RKO (cell line): ENCODE data around the gene TMEM163.

Source experiments
- DNase-seq: peaks from one replicate; pipeline ENCODE4 v3.0.0-alpha.2; 2016; ENCODE audit warnings: low spot score

The TMEM163 gene

GRCh38 chr2:134457765-134458472, 260.9 kb downstream of the TMEM163 start:
- DNase-seq: no peak

DNA sequence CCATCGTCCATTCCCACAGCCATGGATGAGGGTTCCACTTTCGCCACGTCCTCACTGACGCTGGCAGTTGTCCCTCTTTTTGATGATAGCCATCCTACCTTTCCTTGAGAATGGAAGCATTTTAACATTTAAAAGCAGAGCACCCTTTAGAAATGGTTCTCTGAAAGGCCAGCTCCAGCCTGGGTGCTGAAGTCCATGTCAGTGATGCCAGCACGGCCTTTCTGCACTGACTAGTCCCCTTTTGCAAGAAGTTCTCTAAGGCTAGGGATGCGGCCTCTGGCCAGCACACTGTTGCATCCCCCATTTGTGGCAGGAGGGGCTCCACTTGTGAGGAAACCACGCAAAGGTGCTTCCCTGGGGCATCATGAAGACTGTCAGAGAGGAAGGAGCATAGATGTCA, 261.4 kb downstream of the TMEM163 start:
- no peak for DNase-seq

- DNase-seq: no peak
Measured at GRCh38 chr2:134455426-134455825, 263.4 kb downstream of the TMEM163 start.

GRCh38 chr2:134454931-134455330, 263.9 kb downstream of the TMEM163 start:
- DNase-seq: no peak

DNA sequence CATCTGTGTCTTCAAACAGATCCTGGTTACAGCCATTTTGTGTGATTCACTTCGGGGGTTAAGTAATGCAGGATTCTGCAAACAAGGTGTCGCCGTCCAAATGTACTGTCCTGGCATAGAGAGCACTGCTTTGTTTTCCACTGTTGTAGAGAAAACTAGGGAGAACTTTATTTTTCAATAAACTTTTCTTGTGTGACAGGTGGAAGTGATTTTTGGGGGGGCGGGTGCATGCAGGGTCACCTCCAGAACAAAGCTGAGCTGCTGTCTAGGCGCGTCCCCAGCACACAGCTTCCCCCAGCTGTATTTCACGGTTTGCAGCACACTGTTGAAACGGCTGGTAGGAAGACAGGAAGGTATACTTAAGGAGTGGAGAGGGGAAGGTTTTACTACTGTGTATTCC, 264.4 kb downstream of the TMEM163 start:
- DNase-seq: no peak

- DNase-seq: no peak
Measured at GRCh38 chr2:134453973-134454372, 264.8 kb downstream of the TMEM163 start.

DNA sequence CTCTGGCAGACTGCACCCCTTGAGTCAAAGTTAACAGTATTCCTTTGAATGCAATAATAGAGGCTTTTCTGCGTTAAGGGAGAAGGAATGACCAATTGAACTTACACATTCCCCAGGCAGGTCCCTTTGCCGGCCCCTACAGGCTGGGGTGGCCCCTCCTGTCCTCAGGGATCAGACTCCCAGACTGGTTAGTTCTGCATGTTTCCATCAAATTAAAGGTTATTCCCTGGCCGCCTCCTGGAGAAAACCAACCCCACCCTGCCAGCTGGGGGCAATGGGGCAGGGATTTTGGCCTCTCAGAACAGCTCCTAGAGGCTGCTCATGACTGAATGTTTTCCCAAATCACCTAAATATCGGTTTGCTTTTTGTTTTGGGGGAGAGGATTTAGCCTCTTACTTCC, 265.3 kb downstream of the TMEM163 start:
- DNase-seq: no peak

GRCh38 chr2:134452042-134452733, 266.6 kb downstream of the TMEM163 start:
- DNase-seq: no peak

DNA sequence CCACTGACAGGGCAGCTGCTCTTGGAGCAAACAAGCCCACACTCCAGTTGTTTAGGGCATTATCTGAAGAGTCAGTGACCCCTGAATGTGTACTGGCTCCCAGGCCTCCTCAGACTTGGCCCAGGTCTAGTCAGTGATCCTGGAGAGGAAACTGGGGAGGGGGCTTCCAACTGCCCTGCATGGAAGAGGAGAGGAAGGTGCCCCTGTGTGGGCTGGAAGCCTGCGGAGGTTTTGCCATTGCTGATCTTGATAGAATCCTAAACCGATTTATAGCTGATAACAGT, 267.5 kb downstream of the TMEM163 start:
- no peak for DNase-seq

DNA sequence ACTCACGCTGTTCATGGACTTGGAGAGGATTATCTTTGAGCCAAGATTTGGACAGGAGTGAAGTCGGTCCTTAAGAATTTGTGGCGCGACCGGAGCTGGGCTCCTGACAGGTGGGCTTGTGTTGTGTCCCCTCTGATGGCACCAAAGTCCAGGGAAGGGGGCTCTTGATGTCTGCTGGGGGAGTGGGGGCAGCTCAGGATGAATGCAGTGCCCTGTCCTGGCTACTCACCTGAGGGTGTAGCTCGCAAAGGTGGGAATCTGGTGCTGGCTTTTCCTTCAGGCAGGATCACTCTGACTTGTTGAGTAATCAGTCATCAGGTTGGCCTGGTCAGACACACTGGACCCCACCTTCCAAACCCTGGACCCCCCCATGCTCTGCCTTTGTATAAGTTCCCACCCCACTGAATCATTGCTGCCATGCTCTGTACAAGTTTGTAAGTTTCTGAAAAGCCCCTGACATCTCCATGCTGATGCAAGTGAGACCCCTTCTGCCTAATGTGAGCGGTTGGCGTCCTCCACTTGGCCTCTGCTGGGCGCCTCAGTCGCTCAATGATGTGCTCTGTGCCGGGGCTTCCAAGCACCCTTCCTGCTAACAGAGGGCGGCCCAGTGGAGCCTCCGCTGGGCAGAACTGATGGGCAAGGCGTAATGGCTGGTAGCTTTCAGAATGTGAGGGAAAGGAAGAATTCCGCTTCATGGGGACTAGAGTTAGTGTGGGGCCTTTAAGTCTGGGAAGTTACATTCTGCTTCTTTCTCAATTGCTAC, 268.9 kb downstream of the TMEM163 start:
- DNase-seq: no peak

DNA sequence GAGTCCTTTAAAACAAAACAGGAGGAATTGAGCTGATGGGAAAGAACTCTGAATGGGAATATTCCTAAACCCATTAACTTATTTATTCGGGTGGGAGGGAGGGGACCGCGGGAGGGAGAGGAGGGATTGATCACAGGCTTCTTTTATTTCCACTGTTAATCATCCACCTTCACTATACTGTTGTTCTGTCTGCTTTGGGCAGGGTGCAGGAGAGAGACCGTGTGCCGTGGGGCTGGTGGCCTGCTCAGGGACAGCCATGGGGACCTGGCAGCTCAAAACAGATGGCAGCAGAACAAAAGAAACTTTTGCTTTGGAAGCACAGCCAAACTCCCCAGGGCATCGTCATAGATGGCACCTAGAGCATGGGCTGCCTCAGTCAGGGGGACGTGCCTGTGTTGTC, 269.6 kb downstream of the TMEM163 start:
- no peak for DNase-seq

DNA sequence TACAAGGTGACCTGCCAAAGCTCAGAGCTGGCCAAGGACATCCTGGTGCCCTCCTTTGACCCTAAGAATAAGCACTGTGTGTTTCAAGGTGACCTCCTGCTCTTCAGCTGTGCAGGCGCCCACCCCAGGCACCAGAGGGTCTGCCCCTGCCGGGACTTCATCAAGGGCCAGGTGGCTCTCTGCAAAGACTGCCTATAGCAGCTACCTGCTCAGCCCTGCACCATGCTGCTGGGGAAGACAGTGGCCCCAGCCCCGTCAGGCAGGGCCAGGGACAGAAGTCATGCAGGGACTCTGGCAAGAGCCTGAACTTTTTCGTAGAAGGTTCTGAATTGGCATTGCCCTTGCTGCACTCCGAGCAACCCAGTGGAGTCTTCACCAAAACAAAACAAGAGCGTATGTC, 270.1 kb downstream of the TMEM163 start:
- DNase-seq: no peak

DNA sequence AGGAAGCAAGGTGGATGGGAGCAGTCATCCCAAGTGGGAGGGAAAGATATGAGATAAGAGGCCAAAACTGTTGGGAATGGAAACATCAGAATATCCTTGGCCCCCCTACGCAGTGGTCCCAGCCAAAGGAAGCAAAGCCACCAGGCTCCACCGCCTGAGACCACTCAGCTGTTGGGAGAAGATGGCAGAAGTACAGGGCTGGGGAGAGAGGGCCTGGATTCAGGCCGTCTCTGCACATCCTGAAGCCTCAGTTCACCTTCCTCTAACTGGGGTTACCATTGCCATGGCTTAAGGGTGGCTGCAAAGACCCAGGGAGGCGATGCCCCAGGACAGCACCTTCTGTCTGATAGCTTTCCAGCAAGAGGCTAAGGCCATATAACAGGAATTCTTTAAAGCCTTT, 271.1 kb downstream of the TMEM163 start:
- no peak for DNase-seq

DNA sequence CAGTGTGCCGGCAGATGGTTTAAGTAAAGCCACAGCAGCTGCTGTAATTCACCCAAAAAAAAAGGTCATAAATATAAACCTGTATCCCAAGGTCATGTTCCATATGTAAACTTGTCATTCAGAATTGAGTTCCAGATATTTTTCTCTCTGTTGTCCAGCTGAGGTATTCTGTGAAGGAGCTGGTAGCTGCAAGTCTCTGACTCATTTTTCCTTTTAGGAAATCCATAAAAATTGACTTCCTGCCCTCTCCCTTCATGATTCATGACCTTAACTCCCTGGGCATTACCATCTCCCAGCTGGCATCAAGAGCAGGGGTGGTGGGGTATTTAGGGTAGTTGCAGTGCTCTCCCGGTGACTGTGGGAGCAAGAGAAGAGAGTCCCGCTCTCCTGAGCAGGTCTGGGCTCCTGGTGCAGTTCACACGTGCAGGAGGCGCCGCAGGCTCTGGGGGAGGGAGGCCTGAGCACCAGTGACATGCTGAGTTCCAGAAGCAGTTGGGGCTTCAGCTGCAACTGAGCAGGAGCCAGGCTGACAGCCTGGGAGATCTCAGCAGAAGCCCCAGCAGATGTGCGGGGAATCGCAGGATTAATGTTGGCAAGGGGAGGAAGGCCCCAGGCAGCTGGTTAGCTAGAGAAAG, 272.3 kb downstream of the TMEM163 start:
- DNase-seq: peak; percentile 22

DNA sequence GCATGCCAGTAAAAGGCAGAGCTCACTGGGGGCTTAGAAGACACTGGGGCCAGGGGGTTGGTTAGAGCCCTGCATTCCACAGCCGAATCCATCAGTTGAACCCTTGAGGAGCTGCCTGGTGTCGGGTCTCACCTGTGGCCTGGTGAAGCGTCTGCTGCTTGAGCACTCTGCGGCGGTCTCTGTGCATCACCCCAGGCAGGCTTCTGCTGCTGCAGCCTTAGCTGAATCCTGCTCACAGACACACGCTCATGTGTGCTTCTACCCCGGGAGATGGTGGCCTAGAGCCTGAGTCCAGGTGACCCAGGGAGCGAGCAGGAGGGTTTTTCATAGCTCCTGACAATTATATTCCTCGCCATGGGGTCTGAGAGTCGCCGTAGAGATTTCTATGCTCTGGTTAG, 272.8 kb downstream of the TMEM163 start:
- DNase-seq: no peak

DNA sequence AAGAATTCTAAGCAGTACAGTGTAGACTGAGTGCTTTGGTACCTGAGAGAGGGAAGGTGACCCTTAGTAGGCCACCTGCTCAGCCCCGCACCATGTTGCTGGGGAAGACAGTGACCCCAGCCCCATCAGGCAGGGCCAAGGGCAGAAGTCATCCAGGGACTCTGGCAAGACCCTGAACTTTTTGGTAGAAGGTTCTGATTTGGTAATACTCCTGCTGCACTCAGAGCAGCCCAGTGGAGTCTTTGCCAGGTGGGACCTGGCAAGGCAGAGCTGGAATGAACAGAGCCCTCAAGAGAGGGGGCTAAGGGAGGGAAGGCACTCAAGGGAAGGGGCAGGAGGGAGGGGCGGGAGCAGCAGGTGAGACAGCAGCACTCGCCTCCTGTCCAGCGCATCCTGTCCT, 273.7 kb downstream of the TMEM163 start:
- no peak for DNase-seq

- no peak for DNase-seq
Measured at GRCh38 chr2:134443814-134444480, 274.9 kb downstream of the TMEM163 start.

DNA sequence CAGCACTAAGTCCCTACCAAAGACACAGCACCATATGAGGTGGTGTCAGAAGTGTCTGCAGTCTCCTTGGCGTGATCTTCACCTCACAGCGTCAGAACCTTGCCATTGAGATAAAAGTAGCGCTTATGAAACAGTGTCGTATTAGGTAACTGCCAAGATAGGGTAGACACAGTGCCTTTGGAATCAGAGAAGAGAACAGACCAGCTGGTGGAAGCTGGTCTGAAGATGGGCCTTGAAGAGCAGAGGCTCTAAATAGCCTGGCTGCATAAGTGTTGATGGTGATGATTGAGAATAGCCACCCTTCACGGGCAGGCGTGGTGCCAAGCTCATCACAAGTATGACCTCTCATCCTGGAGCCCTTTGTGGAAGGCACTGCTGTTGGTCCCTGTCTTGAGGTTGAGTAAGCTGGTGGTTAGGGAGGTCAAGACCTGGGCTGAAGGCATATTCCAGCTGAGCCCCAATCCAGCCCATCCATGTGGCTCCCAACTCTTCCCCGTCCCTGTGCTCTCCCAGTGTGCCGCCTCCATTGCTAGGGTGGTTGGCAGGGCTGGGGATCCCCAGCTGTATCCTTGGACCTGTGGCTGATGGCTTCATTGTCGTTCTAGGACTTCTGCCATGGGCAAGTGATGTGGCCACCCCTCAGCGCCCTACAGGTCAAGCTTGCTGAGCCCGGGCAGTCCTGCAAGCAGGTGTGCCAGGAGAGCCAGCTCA, 277.5 kb downstream of the TMEM163 start:
- no peak for DNase-seq

- no peak for DNase-seq
Measured at GRCh38 chr2:134440336-134440909, 278.4 kb downstream of the TMEM163 start.

DNA sequence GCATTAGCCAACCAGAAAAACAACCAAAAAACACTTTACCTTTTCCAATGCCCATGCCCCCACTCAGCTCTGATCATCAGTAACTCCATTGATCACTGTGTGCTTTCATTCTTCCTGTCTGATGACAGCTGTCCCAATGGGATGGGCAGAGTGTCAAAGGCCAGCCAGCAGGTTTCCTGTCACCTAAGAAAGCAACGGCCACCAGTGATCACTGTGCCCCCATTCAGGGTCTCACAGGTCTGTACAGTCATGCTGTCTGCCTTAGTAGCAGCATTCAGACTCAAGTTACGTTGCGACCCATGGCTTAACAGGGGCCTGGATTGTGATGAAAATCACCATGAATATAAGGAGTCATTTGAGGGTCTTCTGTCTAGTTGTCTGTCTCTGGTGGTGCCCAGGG, 280.4 kb downstream of the TMEM163 start:
- no peak for DNase-seq

DNA sequence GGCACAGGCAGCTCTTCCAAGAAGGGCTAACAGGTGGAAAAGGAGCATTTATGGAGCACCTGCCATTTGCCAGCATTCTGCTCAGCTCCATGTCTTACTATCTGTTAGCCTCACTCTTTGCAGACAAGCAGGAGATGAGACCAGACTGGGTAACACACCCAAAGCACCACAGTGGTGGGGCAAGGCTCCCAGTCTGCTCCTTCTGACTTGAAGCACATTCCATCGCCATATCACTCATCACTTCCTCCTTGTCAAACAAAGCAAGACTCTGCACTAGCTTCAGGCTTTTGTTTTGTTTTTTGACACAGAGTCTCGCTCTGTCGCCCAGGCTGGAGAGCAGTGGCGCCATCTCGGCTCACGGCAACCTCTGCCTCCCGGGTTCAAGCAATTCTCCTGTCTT, 282.1 kb downstream of the TMEM163 start:
- no peak for DNase-seq
